Progenitor cell of endocrine pancreas (in vitro differentiated cells): ENCODE results near the gene CRIP2. TPM values are rescaled to one million over a fixed set of nuclear protein-coding genes. Genes with fewer than 3 reads are reported as not detected.

Source experiments
- DNase-seq: peaks from one replicate; pipeline ENCODE4 v3.0.0; 2021; ENCODE audit warnings: low spot score; ENCODE audit not compliant: unreplicated experiment
- H3K27ac Mint-ChIP-seq: 2 replicates; pipeline ENCODE4 v1.8.0; 2021; ENCODE audit warnings: mild to moderate bottlenecking, moderate library complexity, mixed read lengths
- H3K27me3 Mint-ChIP-seq: 2 replicates; pipeline ENCODE4 v1.8.0; 2021; ENCODE audit warnings: mixed read lengths
- H3K36me3 Mint-ChIP-seq: 2 replicates; pipeline ENCODE4 v1.8.0; 2022; ENCODE audit warnings: mixed read lengths; ENCODE audit not compliant: insufficient read depth
- H3K4me1 Mint-ChIP-seq: 2 replicates; pipeline ENCODE4 v1.8.0; 2021; ENCODE audit warnings: low read depth, mixed read lengths
- H3K4me3 Mint-ChIP-seq: 2 replicates; pipeline ENCODE4 v1.8.0; 2021; ENCODE audit warnings: low read depth, mild to moderate bottlenecking, moderate library complexity, mixed read lengths
- H3K9me3 Mint-ChIP-seq: 2 replicates; pipeline ENCODE4 v1.8.0; 2021; ENCODE audit warnings: low read depth, mixed read lengths
- total RNA-seq: library from RNA; stranded (reverse); gene quantifications from 2 replicates; pipeline ENCODE4 v1.2.1, GENCODE V29; 2021
- TF ChIP-seq, protein P1 (sequence below): fragments of 200-600 bp; sonication (generic); IDR thresholded peaks from one replicate; pipeline ENCODE4 v1.5.0; 2021; ENCODE audit warnings: antibody characterized with exemption, mild to moderate bottlenecking; ENCODE audit not compliant: unreplicated experiment

Gene CRIP2
- total RNA-seq, 1 donor from 2014 or later, result 19.6 TPM

DNA sequence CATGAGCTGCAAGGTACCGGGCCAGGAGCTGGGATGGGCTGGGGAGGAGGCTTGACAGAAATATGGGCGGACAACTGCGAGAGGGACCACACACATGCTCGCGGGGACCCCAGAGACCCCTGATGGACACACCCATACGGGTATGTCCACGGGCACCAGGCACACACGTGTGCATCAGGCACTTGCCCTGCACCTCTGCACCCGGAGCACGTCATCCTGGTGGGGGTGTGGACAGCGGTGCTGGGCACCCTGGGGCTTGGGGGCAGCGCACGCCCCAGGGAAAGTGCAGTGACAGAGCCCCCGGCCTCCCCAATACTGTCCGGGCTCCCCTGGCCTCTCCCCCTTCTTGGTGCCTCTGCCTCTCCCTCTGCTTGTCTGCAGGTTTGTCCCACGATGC is 10.4 kb downstream of the CRIP2 start:
- TF ChIP-seq, protein P1, sequence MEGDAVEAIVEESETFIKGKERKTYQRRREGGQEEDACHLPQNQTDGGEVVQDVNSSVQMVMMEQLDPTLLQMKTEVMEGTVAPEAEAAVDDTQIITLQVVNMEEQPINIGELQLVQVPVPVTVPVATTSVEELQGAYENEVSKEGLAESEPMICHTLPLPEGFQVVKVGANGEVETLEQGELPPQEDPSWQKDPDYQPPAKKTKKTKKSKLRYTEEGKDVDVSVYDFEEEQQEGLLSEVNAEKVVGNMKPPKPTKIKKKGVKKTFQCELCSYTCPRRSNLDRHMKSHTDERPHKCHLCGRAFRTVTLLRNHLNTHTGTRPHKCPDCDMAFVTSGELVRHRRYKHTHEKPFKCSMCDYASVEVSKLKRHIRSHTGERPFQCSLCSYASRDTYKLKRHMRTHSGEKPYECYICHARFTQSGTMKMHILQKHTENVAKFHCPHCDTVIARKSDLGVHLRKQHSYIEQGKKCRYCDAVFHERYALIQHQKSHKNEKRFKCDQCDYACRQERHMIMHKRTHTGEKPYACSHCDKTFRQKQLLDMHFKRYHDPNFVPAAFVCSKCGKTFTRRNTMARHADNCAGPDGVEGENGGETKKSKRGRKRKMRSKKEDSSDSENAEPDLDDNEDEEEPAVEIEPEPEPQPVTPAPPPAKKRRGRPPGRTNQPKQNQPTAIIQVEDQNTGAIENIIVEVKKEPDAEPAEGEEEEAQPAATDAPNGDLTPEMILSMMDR, result no peak
- Mint-ChIP-seq H3K4me3 (no peak overlapping the region), H3K27ac (no peak overlapping the region), H3K36me3 (no peaks in the 10 kb centered on the region), H3K9me3 (no peaks in the 10 kb centered on the region), H3K4me1 (peaks cover 17% of the 10 kb centered on the region), H3K27me3 (peaks cover 29% of the 10 kb centered on the region)
- DNase-seq, result no peak

DNA sequence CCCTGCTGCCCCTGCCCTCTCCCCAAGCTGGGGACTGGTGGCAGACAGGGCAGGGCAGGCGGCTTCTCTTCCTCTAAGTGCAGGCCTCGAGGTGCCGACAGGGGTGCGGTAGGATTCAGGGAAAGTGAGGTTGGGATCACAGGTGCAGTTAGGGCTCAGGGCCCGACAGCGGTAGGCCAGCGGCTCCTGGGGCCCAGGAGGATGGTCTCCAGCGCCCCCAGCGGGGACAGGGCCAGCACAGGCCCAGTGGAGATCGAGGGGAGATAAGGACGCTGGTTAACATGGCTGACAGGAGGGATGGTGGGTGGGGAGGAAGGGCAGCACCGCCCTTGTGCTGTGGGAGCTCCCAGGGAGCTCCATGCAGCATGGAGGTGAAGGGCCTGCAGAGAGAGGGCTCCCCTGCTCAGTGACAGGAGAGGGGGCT is 11.1 kb downstream of the CRIP2 start:
- no peaks in the 10 kb centered on the region for H3K9me3 Mint-ChIP-seq
- no peak for DNase-seq
- H3K27ac Mint-ChIP-seq, result no peak overlapping the region
- TF ChIP-seq, protein P1, result peak; percentile 68
- peaks cover 25% of the 10 kb centered on the region for H3K27me3 Mint-ChIP-seq
- H3K36me3 Mint-ChIP-seq, result no peaks in the 10 kb centered on the region
- H3K4me3 Mint-ChIP-seq, result no peak overlapping the region
- peaks cover 17% of the 10 kb centered on the region for H3K4me1 Mint-ChIP-seq

DNA sequence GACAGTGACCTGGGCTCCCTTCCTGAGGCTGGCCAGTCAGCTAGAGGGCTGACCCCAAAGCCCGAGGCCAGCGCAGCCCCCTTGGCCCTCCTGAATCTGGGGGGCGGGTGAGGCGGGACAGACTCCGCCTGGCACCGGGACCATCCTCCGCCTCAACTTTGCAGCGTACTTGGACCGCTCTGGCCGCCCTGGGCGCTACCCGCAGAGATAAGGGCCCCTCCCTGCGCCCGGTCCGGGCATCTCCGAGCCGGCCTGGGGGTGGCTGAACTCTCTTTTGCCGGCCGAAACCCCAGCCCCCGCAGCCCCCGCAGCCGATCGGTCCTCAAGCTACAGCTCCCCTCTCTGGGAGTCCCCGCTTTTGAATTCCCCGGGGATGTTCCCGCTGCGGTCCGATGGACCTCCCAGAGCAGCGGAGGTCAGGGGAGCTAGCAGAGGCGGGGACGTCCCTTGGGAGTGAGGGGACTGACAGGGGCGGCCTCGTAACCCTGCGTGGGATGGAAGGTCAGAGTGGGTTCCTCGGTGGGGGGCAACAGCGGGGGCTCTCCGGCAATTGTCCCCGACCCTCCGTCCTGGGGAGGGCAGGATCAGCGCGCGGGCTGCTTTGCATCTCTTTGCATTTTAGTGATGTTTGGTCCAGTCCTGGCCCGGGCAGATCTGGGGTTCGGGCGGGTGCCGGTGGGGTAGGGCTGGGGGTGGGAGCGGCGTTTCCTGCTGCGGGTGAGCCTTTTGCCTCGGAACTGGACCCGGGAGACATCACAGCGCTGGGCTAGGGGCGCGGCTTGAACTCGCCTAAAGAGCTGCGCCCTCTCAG is 11.7 kb downstream of the CRIP2 start, which contains the start of gene CRIP1:
CRIP1 (plus strand) TSS at position 724 of the 811 bp plus-strand sequence. CDS start 374 bp downstream, outside the sequence.
- TF ChIP-seq, protein P1, result no peak
- peaks cover 25% of the 10 kb centered on the region for H3K27me3 Mint-ChIP-seq
- DNase-seq, result no peak
- H3K36me3 Mint-ChIP-seq, result no peaks in the 10 kb centered on the region
- peaks cover 15% of the 10 kb centered on the region for H3K4me1 Mint-ChIP-seq
- H3K4me3 Mint-ChIP-seq, result peak within 1 kb of the TSS; percentile 44
- no peak within 1 kb of the TSS for H3K27ac Mint-ChIP-seq
- H3K9me3 Mint-ChIP-seq, result no peaks in the 10 kb centered on the region

DNA sequence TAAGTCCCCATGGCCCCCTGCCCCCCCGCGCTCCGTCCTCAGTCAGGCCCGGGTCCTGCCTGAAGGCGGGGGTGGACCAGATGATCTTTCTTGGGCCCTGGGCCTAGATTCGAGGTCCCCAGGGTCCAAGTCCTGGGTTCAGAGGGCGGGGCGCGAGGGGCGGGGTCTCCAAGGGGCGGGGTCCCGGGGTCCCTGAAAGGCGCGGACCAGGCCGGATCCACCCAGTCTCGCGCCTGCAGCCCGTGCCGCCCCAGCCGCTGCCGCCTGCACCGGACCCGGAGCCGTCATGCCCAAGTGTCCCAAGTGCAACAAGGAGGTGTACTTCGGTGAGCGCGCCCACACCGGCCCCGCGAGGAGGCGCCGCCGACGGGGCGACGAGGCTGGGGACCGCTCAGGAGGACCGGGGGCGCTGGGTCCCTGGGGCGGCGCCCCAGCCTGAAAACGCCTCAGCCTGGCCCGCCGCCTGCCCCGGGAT is 12.4 kb downstream of the CRIP2 start:
- TF ChIP-seq, protein P1, result no peak
- Mint-ChIP-seq H3K4me1 (peaks cover 11% of the 10 kb centered on the region), H3K27me3 (peaks cover 22% of the 10 kb centered on the region), H3K36me3 (no peaks in the 10 kb centered on the region), H3K4me3 (no peak overlapping the region), H3K27ac (no peak overlapping the region), H3K9me3 (no peaks in the 10 kb centered on the region)
- DNase-seq, result no peak

DNA sequence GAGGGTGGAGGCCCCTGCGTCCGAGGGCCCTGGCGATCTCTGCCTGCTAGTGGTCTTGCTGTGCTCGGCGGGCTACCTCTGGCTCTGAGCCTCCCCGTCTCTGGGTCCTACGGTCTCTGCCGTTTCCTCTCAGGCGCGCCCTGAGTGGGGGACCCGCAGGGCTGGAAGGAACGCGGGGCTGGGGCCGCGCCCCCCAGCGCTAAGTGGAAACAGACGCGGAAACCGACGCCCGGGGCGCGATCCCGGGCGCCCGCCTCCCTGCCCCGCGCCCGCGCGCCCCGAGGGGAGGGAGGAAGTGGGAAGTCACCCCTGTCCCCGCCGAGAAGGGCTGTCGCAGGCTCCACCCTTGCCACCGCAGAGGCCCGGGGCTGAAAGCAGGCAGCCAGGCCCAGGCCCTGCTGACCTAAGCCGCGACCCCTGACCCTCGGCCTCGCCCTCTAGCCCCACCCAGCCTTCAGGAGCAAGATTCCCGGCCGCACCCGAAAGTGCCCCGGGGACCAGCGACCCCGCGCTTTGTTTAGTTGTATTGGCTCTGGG is 12.9 kb downstream of the CRIP2 start:
- H3K36me3 Mint-ChIP-seq, result no peaks in the 10 kb centered on the region
- peaks cover 18% of the 10 kb centered on the region for H3K27me3 Mint-ChIP-seq
- TF ChIP-seq, protein P1, result no peak
- H3K4me1 Mint-ChIP-seq, result peaks cover 6% of the 10 kb centered on the region
- no peaks in the 10 kb centered on the region for H3K9me3 Mint-ChIP-seq
- DNase-seq, result no peak
- H3K4me3 Mint-ChIP-seq, result peak overlapping the region; percentile 44
- no peak overlapping the region for H3K27ac Mint-ChIP-seq
